MCF 10A (cell line): ENCODE data around the gene DEFB126. TPM values are rescaled to one million over a fixed set of nuclear protein-coding genes. Genes with fewer than 3 reads are reported as not detected.
A peak's percentile ranks its signal among the peaks of the same experiment; 100 is the strongest.
"Not testable (repeated sequence)": the region's sequence is repeated elsewhere in the genome, so short reads cannot be mapped to it uniquely, and the experiment has no call there.

Source experiments
- BruUV-seq: library from RNA; stranded (reverse); fragments of 400-500 nt; replicated peaks from 2 replicates; lab custom pipeline; 2021; lab: Mats Ljungman, UMichigan
- CTCF ChIA-PET: fragments of 300-600 bp; sonication (Branson Sonifier 250); formaldehyde crosslinking; extraction: SDS; loops from one replicate; lab custom pipeline; 2021; ENCODE audit warnings: antibody characterized with exemption, inconsistent platforms; lab: Yijun Ruan, JAX
- POLR2A ChIA-PET: fragments of 300-600, 350-650 bp; sonication (Branson Sonifier 250); formaldehyde crosslinking; extraction: SDS; loops from one replicate; lab custom pipeline; 2020; ENCODE audit warnings: antibody characterized with exemption, inconsistent platforms; lab: Yijun Ruan, JAX
- DNase-seq: peaks from one replicate; pipeline ENCODE4 v3.0.0-alpha.2; 2018; ENCODE audit not compliant: unreplicated experiment
- H3K27ac Mint-ChIP-seq: one replicate; pipeline ENCODE4 v1.8.0; 2022; ENCODE audit warnings: mild to moderate bottlenecking, low read depth, mixed read lengths; ENCODE audit not compliant: unreplicated experiment
- H3K27me3 Mint-ChIP-seq: one replicate; pipeline ENCODE4 v1.8.0; 2022; ENCODE audit warnings: mixed read lengths; ENCODE audit not compliant: insufficient read depth, unreplicated experiment
- H3K36me3 Mint-ChIP-seq: one replicate; pipeline ENCODE4 v1.8.0; 2022; ENCODE audit warnings: mild to moderate bottlenecking, moderate library complexity, mixed read lengths; ENCODE audit not compliant: insufficient read depth, unreplicated experiment
- H3K4me1 Mint-ChIP-seq: one replicate; pipeline ENCODE4 v1.8.0; 2022; ENCODE audit warnings: mixed read lengths; ENCODE audit not compliant: insufficient read depth, unreplicated experiment
- H3K4me3 Mint-ChIP-seq: one replicate; pipeline ENCODE4 v1.8.0; 2022; ENCODE audit warnings: mild to moderate bottlenecking, moderate library complexity, mixed read lengths; ENCODE audit not compliant: unreplicated experiment
- H3K9me3 Mint-ChIP-seq: one replicate; pipeline ENCODE4 v1.8.0; 2022; ENCODE audit warnings: mixed read lengths; ENCODE audit not compliant: unreplicated experiment
- CTCF ChIP-seq: fragments of 200-600 bp; IDR thresholded peaks from one replicate; pipeline ENCODE4 v1.8.0; 2022; ENCODE audit warnings: antibody characterized with exemption, mild to moderate bottlenecking; ENCODE audit not compliant: unreplicated experiment
- intact Hi-C: fragments of 100-400 bp; cut with micrococcal nuclease; formaldehyde crosslinking; loops from 2 replicates; pipeline ENCODE4 v1.14.1; 2022
- total RNA-seq: library from RNA; stranded (reverse); gene quantifications from 2 replicates; pipeline ENCODE4 v1.2.3, GENCODE V29; 2022

The DEFB126 gene
- total RNA-seq, 1 experiment from 2014 or later = not detected

GRCh38 chr20:101975-102374, 40.4 kb upstream of the DEFB126 start:
- Mint-ChIP-seq H3K27ac (no peak overlapping the region), H3K9me3 (no peaks in the 10 kb centered on the region), H3K36me3 (no peaks in the 10 kb centered on the region), H3K4me1 (no peaks in the 10 kb centered on the region), H3K27me3 (peaks cover 78% of the 10 kb centered on the region), H3K4me3 (no peak overlapping the region)
- no TSS peak for BruUV-seq
- intact Hi-C loops = no loop called here
- no peak for TF ChIP-seq CTCF
- DNase-seq = no peak
- CTCF ChIA-PET = no interaction called here
- POLR2A ChIA-PET = no interaction called here

GRCh38 chr20:103456-103855, 38.9 kb upstream of the DEFB126 start:
- intact Hi-C loops = no loop called here
- TF ChIP-seq CTCF = no peak
- Mint-ChIP-seq H3K27ac (no peak overlapping the region), H3K36me3 (no peaks in the 10 kb centered on the region), H3K27me3 (peaks cover 82% of the 10 kb centered on the region), H3K9me3 (no peaks in the 10 kb centered on the region), H3K4me1 (no peaks in the 10 kb centered on the region), H3K4me3 (no peak overlapping the region)
- BruUV-seq = no TSS peak
- POLR2A ChIA-PET = interaction anchor here (0.7 kb wide), 1 partner anchor 11 kb away, joined by 3 read pairs; no protein-coding TSS in a partner anchor
- DNase-seq = no peak
- CTCF ChIA-PET = interaction anchor here (0.6 kb wide), 2 partner anchors 11 to 635 kb away, joined by 3 read pairs; no protein-coding TSS in a partner anchor

GRCh38 chr20:112396-112795, 30.0 kb upstream of the DEFB126 start:
- Mint-ChIP-seq H3K27ac (no peak overlapping the region), H3K4me1 (no peaks in the 10 kb centered on the region), H3K4me3 (no peak overlapping the region), H3K36me3 (no peaks in the 10 kb centered on the region), H3K9me3 (no peaks in the 10 kb centered on the region), H3K27me3 (peaks cover 54% of the 10 kb centered on the region)
- ChIA-PET POLR2A (interaction anchor here (0.8 to 1.0 kb wide), 2 partner anchors 8 to 22 kb away, joined by 3 to 4 read pairs; no protein-coding TSS in a partner anchor), CTCF (no interaction called here)
- intact Hi-C loops = no loop called here
- BruUV-seq = no TSS peak
- DNase-seq = peak; percentile 3
- no peak for TF ChIP-seq CTCF

GRCh38 chr20:117518-117917, 24.9 kb upstream of the DEFB126 start:
- BruUV-seq = no TSS peak
- no peak overlapping the region for H3K4me3 Mint-ChIP-seq
- DNase-seq = no peak
- intact Hi-C loops = no loop called here
- no peaks in the 10 kb centered on the region for H3K9me3 Mint-ChIP-seq
- no peak overlapping the region for H3K27ac Mint-ChIP-seq
- H3K4me1 Mint-ChIP-seq = no peaks in the 10 kb centered on the region
- CTCF ChIA-PET = interaction anchor here (0.6 kb wide), 1 partner anchor 33 kb away, joined by 3 read pairs; no protein-coding TSS in a partner anchor
- H3K27me3 Mint-ChIP-seq = peaks cover 48% of the 10 kb centered on the region
- POLR2A ChIA-PET = interaction anchor here (1.2 to 2.1 kb wide), 4 partner anchors 8 to 27 kb away, joined by 3 to 5 read pairs (median 4); no protein-coding TSS in a partner anchor
- no peaks in the 10 kb centered on the region for H3K36me3 Mint-ChIP-seq
- TF ChIP-seq CTCF = no peak

GRCh38 chr20:129786-130323, 12.5 kb upstream of the DEFB126 start:
- Mint-ChIP-seq H3K27me3 (peaks cover 20% of the 10 kb centered on the region), H3K4me3 (peak overlapping the region; percentile 79)
- DNase-seq, H3K36me3 Mint-ChIP-seq, H3K27ac Mint-ChIP-seq, BruUV-seq, H3K4me1 Mint-ChIP-seq, intact Hi-C loops, H3K9me3 Mint-ChIP-seq: not testable (repeated sequence)
- ChIA-PET POLR2A (interaction anchor here (0.6 to 1.4 kb wide), 3 partner anchors 12 to 217 kb away, joined by 3 to 5 read pairs (median 4); partner anchors contain the start of gene NRSN2), CTCF (interaction anchor here (0.6 kb wide), 1 partner anchor 32 kb away, joined by 3 read pairs; no protein-coding TSS in a partner anchor)
